Neuron (in vitro differentiated cells): ENCODE data around the gene JMJD7.

Experiments used
- H2AFZ ChIP-seq: one replicate; pipeline ENCODE4 v1.6.1; 2013; ENCODE audit warnings: low read depth, mild to moderate bottlenecking, inconsistent platforms, low read length, moderate library complexity
- H3K27me3 ChIP-seq: one replicate; pipeline ENCODE4 v1.6.1; 2013; ENCODE audit warnings: low read length; ENCODE audit not compliant: insufficient read depth
- H3K36me3 ChIP-seq: one replicate; pipeline ENCODE4 v1.6.1; 2013; ENCODE audit warnings: low read length; ENCODE audit not compliant: insufficient read depth
- H3K4me1 ChIP-seq: one replicate; pipeline ENCODE4 v1.6.1; 2013; ENCODE audit warnings: low read length; ENCODE audit not compliant: insufficient read depth
- H3K4me3 ChIP-seq: 2 replicates; pipeline ENCODE4 v1.5.1; 2013; ENCODE audit warnings: mild to moderate bottlenecking, low read length, moderate library complexity
- H3K9me3 ChIP-seq: one replicate; pipeline ENCODE4 v1.6.1; 2013; ENCODE audit warnings: low read length

Gene JMJD7

GRCh38 chr15:41832208-41832607 is 4.3 kb downstream of the JMJD7 start:
- Histone ChIP-seq H3K27me3 (no peaks in the 10 kb centered on the region), H3K4me3 (no peak overlapping the region), H2AFZ (no peak overlapping the region), H3K9me3 (no peaks in the 10 kb centered on the region), H3K4me1 (peaks cover 10% of the 10 kb centered on the region), H3K36me3 (peaks cover 37% of the 10 kb centered on the region)

- Histone ChIP-seq H3K4me1 (peaks cover 8% of the 10 kb centered on the region), H3K4me3 (no peak overlapping the region), H3K27me3 (no peaks in the 10 kb centered on the region), H3K36me3 (peaks cover 38% of the 10 kb centered on the region), H2AFZ (no peak overlapping the region), H3K9me3 (no peaks in the 10 kb centered on the region)
Measured at GRCh38 chr15:41832875-41833274, 5.0 kb downstream of the JMJD7 start.

- H3K27me3 ChIP-seq, result no peaks in the 10 kb centered on the region
- no peak overlapping the region for H3K4me3 ChIP-seq
- peaks cover 1% of the 10 kb centered on the region for H3K4me1 ChIP-seq
- H3K36me3 ChIP-seq, result peaks cover 41% of the 10 kb centered on the region
- no peaks in the 10 kb centered on the region for H3K9me3 ChIP-seq
- no peak overlapping the region for H2AFZ ChIP-seq
Measured at GRCh38 chr15:41834096-41834495, 6.2 kb downstream of the JMJD7 start.

- no peaks in the 10 kb centered on the region for H3K9me3 ChIP-seq
- H3K4me1 ChIP-seq, result no peaks in the 10 kb centered on the region
- H2AFZ ChIP-seq, result no peak overlapping the region
- no peaks in the 10 kb centered on the region for H3K27me3 ChIP-seq
- H3K4me3 ChIP-seq, result no peak overlapping the region
- H3K36me3 ChIP-seq, result peaks cover 32% of the 10 kb centered on the region
Measured at GRCh38 chr15:41836073-41836472, 8.2 kb downstream of the JMJD7 start.

GRCh38 chr15:41836713-41837454 is 9.0 kb downstream of the JMJD7 start:
- peaks cover 30% of the 10 kb centered on the region for H3K36me3 ChIP-seq
- no peaks in the 10 kb centered on the region for H3K4me1 ChIP-seq
- H3K9me3 ChIP-seq, result no peaks in the 10 kb centered on the region
- no peak overlapping the region for H3K4me3 ChIP-seq
- no peak overlapping the region for H2AFZ ChIP-seq
- H3K27me3 ChIP-seq, result no peaks in the 10 kb centered on the region

GRCh38 chr15:41838400-41838897 is 10.6 kb downstream of the JMJD7 start, which contains the start of gene PLA2G4B:
PLA2G4B (plus strand) TSS chr15:41838847; CDS start chr15:41838914, 67 bp downstream.
- no peaks in the 10 kb centered on the region for H3K27me3 ChIP-seq
- H3K4me1 ChIP-seq, result no peaks in the 10 kb centered on the region
- H2AFZ ChIP-seq, result no peak within 1 kb of the TSS
- peaks cover 29% of the 10 kb centered on the region for H3K36me3 ChIP-seq
- no peak within 1 kb of the TSS for H3K4me3 ChIP-seq
- no peaks in the 10 kb centered on the region for H3K9me3 ChIP-seq

- H3K27me3 ChIP-seq, result no peaks in the 10 kb centered on the region
Measured at GRCh38 chr15:41839781-41840491, 12.0 kb downstream of the JMJD7 start.

GRCh38 chr15:41840673-41841072 is 12.8 kb downstream of the JMJD7 start:
- H3K36me3 ChIP-seq, result peaks cover 25% of the 10 kb centered on the region
- no peaks in the 10 kb centered on the region for H3K27me3 ChIP-seq
- H2AFZ ChIP-seq, result no peak overlapping the region
- no peaks in the 10 kb centered on the region for H3K9me3 ChIP-seq
- H3K4me1 ChIP-seq, result no peaks in the 10 kb centered on the region
- no peak overlapping the region for H3K4me3 ChIP-seq

More at GRCh38 chr15:41839781-41840491, 12.0 kb downstream of the JMJD7 start:
- H2AFZ ChIP-seq, result no peak overlapping the region
- H3K36me3 ChIP-seq, result peaks cover 31% of the 10 kb centered on the region
- H3K4me3 ChIP-seq, result no peak overlapping the region
- H3K9me3 ChIP-seq, result no peaks in the 10 kb centered on the region
- H3K4me1 ChIP-seq, result no peaks in the 10 kb centered on the region

GRCh38 chr15:41841131-41841530 is 13.2 kb downstream of the JMJD7 start:
- H3K36me3 ChIP-seq, result peaks cover 27% of the 10 kb centered on the region
- no peak overlapping the region for H2AFZ ChIP-seq
- no peaks in the 10 kb centered on the region for H3K27me3 ChIP-seq
- H3K9me3 ChIP-seq, result no peaks in the 10 kb centered on the region
- no peak overlapping the region for H3K4me3 ChIP-seq
- H3K4me1 ChIP-seq, result no peaks in the 10 kb centered on the region

- Histone ChIP-seq H3K4me3 (no peak overlapping the region), H3K9me3 (no peaks in the 10 kb centered on the region), H3K4me1 (no peaks in the 10 kb centered on the region), H3K27me3 (no peaks in the 10 kb centered on the region), H3K36me3 (peaks cover 30% of the 10 kb centered on the region), H2AFZ (no peak overlapping the region)
Measured at GRCh38 chr15:41842229-41842628, 14.3 kb downstream of the JMJD7 start.

- H3K4me1 ChIP-seq, result no peaks in the 10 kb centered on the region
- no peaks in the 10 kb centered on the region for H3K27me3 ChIP-seq
- H3K9me3 ChIP-seq, result no peaks in the 10 kb centered on the region
- H3K4me3 ChIP-seq, result no peak overlapping the region
- peaks cover 39% of the 10 kb centered on the region for H3K36me3 ChIP-seq
- H2AFZ ChIP-seq, result no peak overlapping the region
Measured at GRCh38 chr15:41843571-41843970, 15.7 kb downstream of the JMJD7 start.

GRCh38 chr15:41844814-41845213 is 16.9 kb downstream of the JMJD7 start:
- H3K36me3 ChIP-seq, result peaks cover 42% of the 10 kb centered on the region
- H3K4me3 ChIP-seq, result no peak overlapping the region
- no peaks in the 10 kb centered on the region for H3K4me1 ChIP-seq
- no peaks in the 10 kb centered on the region for H3K27me3 ChIP-seq
- H3K9me3 ChIP-seq, result no peaks in the 10 kb centered on the region
- H2AFZ ChIP-seq, result no peak overlapping the region

GRCh38 chr15:41847206-41847605 is 19.3 kb downstream of the JMJD7 start:
- H3K9me3 ChIP-seq, result no peaks in the 10 kb centered on the region
- H3K36me3 ChIP-seq, result peaks cover 35% of the 10 kb centered on the region
- H3K4me1 ChIP-seq, result no peaks in the 10 kb centered on the region
- no peak overlapping the region for H3K4me3 ChIP-seq
- H2AFZ ChIP-seq, result no peak overlapping the region
- no peaks in the 10 kb centered on the region for H3K27me3 ChIP-seq
